NCI-H146 (cell line): ENCODE results near the gene FFAR3.
"Not testable (repeated sequence)": the region's sequence is repeated elsewhere in the genome, so short reads cannot be mapped to it uniquely, and the experiment has no call there.

Experiments
- DNase-seq: peaks from one replicate; lab custom pipeline; 2025; lab: John Stamatoyannopoulos, UW

The FFAR3 gene

GRCh38 chr19:35351411-35352176 is 6.7 kb upstream of the FFAR3 start:
- DNase-seq, result no peak

- no peak for DNase-seq
These were observed 6.1 kb upstream of the FFAR3 start for GRCh38 chr19:35352177-35352447.

- peak; percentile 73 for DNase-seq
These were observed 5.6 kb upstream of the FFAR3 start for GRCh38 chr19:35352448-35353304.

GRCh38 chr19:35353635-35354034 is 4.6 kb upstream of the FFAR3 start:
- DNase-seq, result no peak

GRCh38 chr19:35354898-35355297 is 3.4 kb upstream of the FFAR3 start:
- no peak for DNase-seq

- DNase-seq, result no peak
These were observed 2.3 kb upstream of the FFAR3 start for GRCh38 chr19:35355791-35356460.

GRCh38 chr19:35358834-35359233 is 574 bp downstream of the FFAR3 start:
- DNase-seq, result not testable (repeated sequence)

GRCh38 chr19:35359395-35359794 is 1.1 kb downstream of the FFAR3 start:
- not testable (repeated sequence) for DNase-seq

GRCh38 chr19:35360081-35360480 is 1.8 kb downstream of the FFAR3 start:
- not testable (repeated sequence) for DNase-seq

- no peak for DNase-seq
These were observed 2.7 kb downstream of the FFAR3 start for GRCh38 chr19:35360880-35361420.

- no peak for DNase-seq
These were observed 4.2 kb downstream of the FFAR3 start for GRCh38 chr19:35362261-35363000.

GRCh38 chr19:35363001-35363590 is 4.8 kb downstream of the FFAR3 start:
- no peak for DNase-seq

GRCh38 chr19:35363711-35364425 is 5.6 kb downstream of the FFAR3 start:
- DNase-seq, result no peak

- no peak for DNase-seq
These were observed 7.0 kb downstream of the FFAR3 start for GRCh38 chr19:35365303-35365702.

- no peak for DNase-seq
These were observed 10.1 kb downstream of the FFAR3 start for GRCh38 chr19:35368378-35368777.

GRCh38 chr19:35369522-35369921 is 11.3 kb downstream of the FFAR3 start:
- DNase-seq, result no peak

GRCh38 chr19:35370722-35371121 is 12.5 kb downstream of the FFAR3 start, which contains the start of gene GPR42:
Gene GPR42 (plus strand): TSS chr19:35371068. CDS start chr19:35371360, 292 bp downstream.
- no peak for DNase-seq

- no peak for DNase-seq
These were observed 15.2 kb downstream of the FFAR3 start for GRCh38 chr19:35373492-35373891.

- DNase-seq, result not testable (repeated sequence)
These were observed 15.8 kb downstream of the FFAR3 start for GRCh38 chr19:35374031-35374430.

GRCh38 chr19:35375505-35376307 is 17.4 kb downstream of the FFAR3 start:
- DNase-seq, result no peak
